HL-60/S4 treated with retinoic acid at 250 ng/mL for 4 days and 3 days (cell line): ENCODE measurements around the gene COL10A1.

ENCODE experiments used
- in situ Hi-C: fragments of 300-500 bp; cut with MboI; formaldehyde crosslinking; loops from 2 replicates; pipeline ENCODE4 v1.7.0; 2022; ENCODE audit warnings: low sequenced_read_pairs

The COL10A1 gene

GRCh38 chr6:116088946-116089345 is 37.0 kb downstream of the COL10A1 start:
- in situ Hi-C loops, result no loop called here

- in situ Hi-C loops, result no loop called here
Observed at GRCh38 chr6:116087437-116088027, 38.4 kb downstream of the COL10A1 start.

- in situ Hi-C loops, result no loop called here
Observed at GRCh38 chr6:116084284-116084683, 41.6 kb downstream of the COL10A1 start.

- in situ Hi-C loops, result no loop called here
Observed at GRCh38 chr6:116083052-116083451, 42.9 kb downstream of the COL10A1 start.

GRCh38 chr6:116078945-116079344 is 47.0 kb downstream of the COL10A1 start:
- in situ Hi-C loops, result no loop called here

- in situ Hi-C loops, result no loop called here
Observed at GRCh38 chr6:116078522-116078921, 47.4 kb downstream of the COL10A1 start.

DNA sequence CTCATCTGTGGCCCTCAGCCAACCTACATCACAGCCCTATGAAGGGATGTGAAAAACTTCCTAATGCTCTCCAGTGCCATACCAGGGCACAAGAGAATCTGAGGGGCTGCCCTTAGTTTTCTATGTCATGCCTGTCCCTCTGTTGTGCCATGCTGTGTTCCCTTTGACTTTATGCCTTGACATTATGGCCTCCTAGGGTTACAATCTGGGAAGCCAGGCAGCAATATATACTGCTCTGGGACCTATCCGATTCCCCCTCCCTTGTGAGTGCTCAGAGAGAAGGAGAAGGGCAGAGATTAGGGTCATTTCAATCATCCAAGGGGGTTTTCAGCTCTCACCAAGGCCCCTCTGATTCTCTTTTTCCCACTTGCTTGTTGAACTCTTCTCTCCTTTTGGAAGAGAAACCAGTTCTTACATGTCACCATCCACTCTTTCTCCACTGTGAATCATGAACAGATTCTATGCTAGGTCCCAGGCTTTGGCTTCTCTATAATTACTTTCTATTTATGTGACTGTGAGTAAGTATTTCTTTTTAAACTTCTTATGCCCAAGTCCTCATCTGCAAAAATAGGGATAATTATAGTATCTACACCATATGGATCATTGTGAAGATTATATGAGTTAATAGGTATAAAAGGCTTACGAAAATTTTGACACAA is 51.1 kb downstream of the COL10A1 start:
- in situ Hi-C loops, result no loop called here

GRCh38 chr6:116073765-116074440 is 52.0 kb downstream of the COL10A1 start:
- in situ Hi-C loops, result no loop called here

- in situ Hi-C loops, result no loop called here
Observed at GRCh38 chr6:116072368-116072767, 53.6 kb downstream of the COL10A1 start.

DNA sequence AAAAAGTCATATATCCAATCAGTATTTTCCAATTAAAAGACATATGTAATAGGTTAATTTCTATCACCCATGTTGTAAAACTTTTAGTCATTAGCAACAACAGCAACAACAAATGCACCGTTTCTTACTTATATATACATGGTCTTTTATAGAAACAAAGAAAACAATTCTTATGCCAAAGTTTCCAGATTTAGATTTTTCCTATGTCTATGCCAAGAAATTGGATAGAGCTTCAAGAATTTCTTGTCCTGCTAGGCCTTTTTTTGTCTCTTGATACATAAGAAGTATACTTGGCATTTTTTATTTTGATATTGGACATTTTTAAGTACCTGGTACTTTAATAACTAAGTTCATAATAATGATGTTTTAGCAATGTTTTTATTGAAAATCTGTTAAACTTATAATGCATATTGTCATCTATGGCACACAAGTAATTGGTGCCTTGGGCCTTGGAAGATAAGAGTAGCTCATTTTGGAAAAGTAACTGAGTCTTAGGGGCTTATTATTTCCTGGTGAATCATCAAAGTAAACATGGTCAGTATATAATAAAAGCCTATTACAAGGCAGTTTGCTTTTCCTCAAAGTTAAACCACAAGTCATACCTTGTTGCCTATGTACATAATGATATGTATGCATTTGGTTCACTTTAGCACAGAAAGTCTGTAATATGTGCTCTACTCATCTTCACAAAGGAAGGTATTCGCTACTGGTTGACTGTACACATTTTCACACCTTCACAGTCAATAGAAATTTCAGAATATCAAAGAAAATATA is 55.1 kb downstream of the COL10A1 start:
- in situ Hi-C loops, result no loop called here

DNA sequence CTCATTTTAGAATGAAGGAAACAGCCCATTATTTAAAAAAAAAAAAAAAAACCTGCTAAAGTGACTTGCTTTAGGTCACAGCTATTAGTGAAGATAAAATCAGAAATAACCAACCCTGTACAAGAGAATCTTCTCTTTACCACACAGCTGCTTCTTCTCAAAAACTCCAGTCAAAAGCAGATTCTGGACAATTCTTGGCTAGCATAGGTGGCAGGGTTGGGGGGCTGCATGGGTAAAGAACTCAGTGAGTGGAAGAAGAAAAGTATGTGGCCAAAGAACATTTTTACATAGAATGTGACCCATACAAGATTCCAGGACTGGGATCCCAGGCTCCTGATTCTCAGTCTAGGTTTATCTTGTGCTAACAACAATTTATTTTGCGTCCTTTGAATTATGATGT is 55.8 kb downstream of the COL10A1 start:
- in situ Hi-C loops, result no loop called here
